Keratinocyte (primary cell): ENCODE results near the gene LY86. TPM values are rescaled to one million over a fixed set of nuclear protein-coding genes. Genes with fewer than 3 reads are reported as not detected.

Experiments used
- DNase-seq: peaks from one replicate; pipeline ENCODE4 v3.0.0-alpha.2; 2011; ENCODE audit warnings: low read depth, missing footprints, low spot score
- FAIRE-seq: peaks from 2 replicates; lab custom pipeline; 2011; peaks lifted over from hg19 to GRCh38; lab: Jason Lieb, UNC
- H2AFZ ChIP-seq: 2 replicates; pipeline ENCODE4 v1.6.0; 2012; ENCODE audit warnings: low read length, control low read depth, inconsistent platforms; ENCODE audit not compliant: control insufficient read depth
- H3K27ac ChIP-seq: 2 replicates; pipeline ENCODE4 v1.5.1; 2011; ENCODE audit warnings: low read length; ENCODE audit not compliant: control insufficient read depth, insufficient read depth
- H3K27me3 ChIP-seq: 3 replicates; pipeline ENCODE4 v1.6.0; 2011; ENCODE audit warnings: low read length; ENCODE audit not compliant: control insufficient read depth, insufficient read depth; ENCODE audit errors: extremely low read depth
- H3K36me3 ChIP-seq, 2 experiments: 2 replicates in 1 of 2; 3 replicates in 1 of 2; pipeline ENCODE4 v1.5.1; 2011; ENCODE audit warnings: low read length in 2 of 2, mild to moderate bottlenecking in 1 of 2; ENCODE audit not compliant: control insufficient read depth in 2 of 2, insufficient read depth in 2 of 2; ENCODE audit errors: extremely low read depth in 1 of 2
- H3K4me1 ChIP-seq: 3 replicates; pipeline ENCODE4 v1.5.1; 2011; ENCODE audit warnings: low read length; ENCODE audit not compliant: control insufficient read depth, insufficient read depth; ENCODE audit errors: extremely low read depth
- H3K4me2 ChIP-seq: 3 replicates; pipeline ENCODE4 v1.6.0; 2011; ENCODE audit warnings: low read depth, low read length; ENCODE audit not compliant: control insufficient read depth, insufficient read depth; ENCODE audit errors: extremely low read depth
- H3K4me3 ChIP-seq, 3 experiments: fragments of 200-600 bp in 1 of 3; sonication (generic) in 1 of 3; 2 replicates in 2 of 3; 3 replicates in 1 of 3; pipeline ENCODE4 v1.5.1; 2011 to 2016; ENCODE audit warnings: low read length in 3 of 3, mild to moderate bottlenecking in 3 of 3, control low read depth in 2 of 3, inconsistent platforms in 1 of 3, low read depth in 1 of 3, mixed read lengths in 1 of 3, mixed run types in 1 of 3, moderate library complexity in 1 of 3; ENCODE audit not compliant: control insufficient read depth in 2 of 3, insufficient read depth in 2 of 3; ENCODE audit errors: extremely low read depth in 1 of 3
- H3K79me2 ChIP-seq: 2 replicates; pipeline ENCODE4 v1.6.0; 2012; ENCODE audit warnings: low read length; ENCODE audit not compliant: control insufficient read depth, insufficient read depth
- H3K9ac ChIP-seq: 3 replicates; pipeline ENCODE4 v1.6.0; 2011; ENCODE audit warnings: low read length; ENCODE audit not compliant: control insufficient read depth, insufficient read depth; ENCODE audit errors: extremely low read depth
- H3K9me1 ChIP-seq: 3 replicates; pipeline ENCODE4 v1.6.0; 2011; ENCODE audit warnings: low read length; ENCODE audit not compliant: control insufficient read depth, insufficient read depth; ENCODE audit errors: extremely low read depth
- H3K9me3 ChIP-seq: 2 replicates; pipeline ENCODE4 v1.5.1; 2012; ENCODE audit warnings: low read depth, low read length; ENCODE audit not compliant: control insufficient read depth
- H4K20me1 ChIP-seq: 3 replicates; pipeline ENCODE4 v1.6.0; 2011; ENCODE audit warnings: low read length; ENCODE audit not compliant: control insufficient read depth, insufficient read depth; ENCODE audit errors: extremely low read depth
- CTCF ChIP-seq, 3 experiments: IDR thresholded peaks in 1 of 3; conservative IDR thresholded peaks in 1 of 3; optimal IDR thresholded peaks in 1 of 3; 2 replicates in 2 of 3; 3 replicates in 1 of 3; pipeline versions ENCODE3 to v1.5.1; 2011; ENCODE audit warnings: low read length in 3 of 3, mild to moderate bottlenecking in 3 of 3, moderate library complexity in 2 of 3, control low read depth in 1 of 3, inconsistent platforms in 1 of 3; ENCODE audit not compliant: insufficient read depth in 2 of 3; ENCODE audit errors: extremely low read depth in 1 of 3
- EZH2 ChIP-seq: IDR thresholded peaks from one replicate; pipeline ENCODE4 v1.6.1; 2012; ENCODE audit warnings: inconsistent platforms, mild to moderate bottlenecking, low read length, moderate library complexity
- dilution Hi-C: fragments of 300-500 bp; cut with MboI; formaldehyde crosslinking; loops from one replicate; pipeline ENCODE4 v1.7.0; 2020; ENCODE audit warnings: low sequenced_read_pairs; ENCODE audit not compliant: extremely low pct_ligation_motif_present
- polyA plus RNA-seq, 5 experiments: library from polyadenylated mRNA; depleted of rRNA in 3 of 5; stranded (reverse) in 3 of 5; stranded (forward) in 1 of 5; unstranded in 1 of 5; fragments of >200 nt; gene quantifications; 1 replicate in 1 of 5; 2 replicates in 3 of 5; 3 replicates in 1 of 5; pipeline versions ENCODE4 v1.2.1 to v1.2.3, GENCODE V29; 2011 to 2012; ENCODE audit warnings: missing spikeins in 2 of 5, low read depth in 1 of 5, low replicate concordance in 1 of 5

The LY86 gene
- polyA plus RNA-seq, 1 donor (not counting 4 experiments of a cell fraction or from before 2014, with no cell fraction given), result not detected

- DNase-seq (no peak), FAIRE-seq (no peak)
- Histone ChIP-seq H3K27me3 (no peaks in the 10 kb centered on the region), H3K9me1 (no peaks in the 10 kb centered on the region), H3K9ac (no peak overlapping the region), H2AFZ (no peak overlapping the region), H3K27ac (no peak overlapping the region), H3K4me2 (no peak overlapping the region), H4K20me1 (no peaks in the 10 kb centered on the region), H3K4me3 (no peak overlapping the region), H3K4me1 (no peaks in the 10 kb centered on the region), H3K9me3 (no peaks in the 10 kb centered on the region), H3K36me3 (no peaks in the 10 kb centered on the region), H3K79me2 (no peaks in the 10 kb centered on the region)
- dilution Hi-C loops, result no loop called here
- TF ChIP-seq CTCF (optimal IDR thresholded peaks at IDR 0.05 in 1 of 3, IDR thresholded peaks at IDR 0.05 in 1 of 3, conservative IDR thresholded peaks at IDR 0.05 in 1 of 3; ENCODE audit: extremely low read depth in 1 of 3, insufficient read depth in 2 of 3, low read length in 3 of 3) (no peak), EZH2 (no peak)
Observed at GRCh38 chr6:6604015-6604414, 15.5 kb downstream of the LY86 start.

GRCh38 chr6:6604566-6604965 lies 16.0 kb downstream of the LY86 start:
- DNase-seq, result no peak
- H3K4me3 ChIP-seq, result no peak overlapping the region
- dilution Hi-C loops, result no loop called here
- no peak overlapping the region for H3K4me2 ChIP-seq
- no peak overlapping the region for H3K9ac ChIP-seq
- H3K36me3 ChIP-seq, result no peaks in the 10 kb centered on the region
- no peaks in the 10 kb centered on the region for H3K9me3 ChIP-seq
- no peaks in the 10 kb centered on the region for H3K9me1 ChIP-seq
- H3K27me3 ChIP-seq, result no peaks in the 10 kb centered on the region
- no peak overlapping the region for H3K27ac ChIP-seq
- no peaks in the 10 kb centered on the region for H3K79me2 ChIP-seq
- H2AFZ ChIP-seq, result no peak overlapping the region
- FAIRE-seq, result no peak
- no peaks in the 10 kb centered on the region for H3K4me1 ChIP-seq
- no peaks in the 10 kb centered on the region for H4K20me1 ChIP-seq
- TF ChIP-seq CTCF (optimal IDR thresholded peaks at IDR 0.05 in 1 of 3, IDR thresholded peaks at IDR 0.05 in 1 of 3, conservative IDR thresholded peaks at IDR 0.05 in 1 of 3; ENCODE audit: extremely low read depth in 1 of 3, insufficient read depth in 2 of 3, low read length in 3 of 3) (no peak), EZH2 (no peak)
